Choroid plexus epithelial cell (primary cell): ENCODE measurements around the gene COL6A3.

ENCODE experiments used
- DNase-seq: peaks from one replicate; pipeline ENCODE4 v3.0.0-alpha.2; 2010; ENCODE audit warnings: low read depth
- H3K4me3 ChIP-seq: 2 replicates; pipeline ENCODE4 v1.5.1; 2011; ENCODE audit warnings: low read depth, mild to moderate bottlenecking, control low read depth, low read length, moderate library complexity
- CTCF ChIP-seq: conservative IDR thresholded peaks from 2 replicates; pipeline ENCODE4 v1.5.1; 2011; ENCODE audit warnings: low read depth, mild to moderate bottlenecking, control low read depth, inconsistent platforms, low read length, moderate library complexity

Gene COL6A3

GRCh38 chr2:237283131-237283928, 130.6 kb downstream of the COL6A3 start:
- H3K4me3 ChIP-seq, result no peak overlapping the region
- TF ChIP-seq CTCF, result no peak
- DNase-seq, result no peak

- no peak for DNase-seq
- no peak overlapping the region for H3K4me3 ChIP-seq
- TF ChIP-seq CTCF, result no peak
Observed at GRCh38 chr2:237282568-237283128, 131.3 kb downstream of the COL6A3 start.

GRCh38 chr2:237281836-237282306, 132.1 kb downstream of the COL6A3 start:
- H3K4me3 ChIP-seq, result no peak overlapping the region
- TF ChIP-seq CTCF, result no peak
- DNase-seq, result peak; percentile 92

- TF ChIP-seq CTCF, result no peak
- DNase-seq, result no peak
- no peak overlapping the region for H3K4me3 ChIP-seq
Observed at GRCh38 chr2:237280939-237281338, 133.0 kb downstream of the COL6A3 start.

- peak; percentile 97 for DNase-seq
- TF ChIP-seq CTCF, result peak; percentile 22
- no peak overlapping the region for H3K4me3 ChIP-seq
Observed at GRCh38 chr2:237280229-237280628, 133.7 kb downstream of the COL6A3 start.

GRCh38 chr2:237279012-237279768, 134.8 kb downstream of the COL6A3 start:
- peak; percentile 66 for DNase-seq
- H3K4me3 ChIP-seq, result no peak overlapping the region
- TF ChIP-seq CTCF, result no peak
